ENCODE results near the gene ZNF593OS. TPM values are rescaled to one million over a fixed set of nuclear protein-coding genes. Genes with fewer than 3 reads are reported as not detected.

The ZNF593OS gene
- polyA plus RNA-seq, 1 donor from 2014 or later: not detected

GRCh38 chr1:26130695-26131094 is 40.9 kb downstream of the ZNF593OS start:
- Histone ChIP-seq H2AFZ (ENCODE audit: low read depth, low read length) (no peak overlapping the region), H3K4me3 (ENCODE audit: low read length) (no peak overlapping the region), H3K27me3 (ENCODE audit: insufficient read depth, low read depth, low read length) (no peaks in the 10 kb centered on the region), H3K36me3 (ENCODE audit: insufficient read depth, low read length) (no peaks in the 10 kb centered on the region), H3F3A (ENCODE audit: insufficient read depth, low read length, poor library complexity, severe bottlenecking) (no peaks in the 10 kb centered on the region), H3K79me2 (replicated peaks; ENCODE audit: insufficient read depth, low read length) (no peaks in the 10 kb centered on the region), H3K9ac (ENCODE audit: low read length) (no peak overlapping the region), H3K9me2 (ENCODE audit: insufficient read depth, low read length) (no peaks in the 10 kb centered on the region), H3K4me2 (ENCODE audit: low read length) (no peak overlapping the region), H3K27ac (ENCODE audit: low read length) (no peak overlapping the region), H3K9me3 (ENCODE audit: low read length) (no peaks in the 10 kb centered on the region), H4K20me1 (ENCODE audit: insufficient read depth) (no peaks in the 10 kb centered on the region)
- no peak for TF ChIP-seq SMC3 (conservative IDR thresholded peaks at IDR 0.05; ENCODE audit: poor library complexity)
- no peak for TF ChIP-seq TAF1 (IDR thresholded peaks at IDR 0.05; ENCODE audit: low read depth)
- TF ChIP-seq EZH2 (IDR thresholded peaks at IDR 0.05; ENCODE audit: borderline replicate concordance, insufficient read depth, low read length, poor library complexity, severe bottlenecking): no peak
- no peak for TF ChIP-seq RAD21 (conservative IDR thresholded peaks at IDR 0.05)
- TF ChIP-seq CTCF (IDR thresholded peaks at IDR 0.05; ENCODE audit: poor library complexity, severe bottlenecking): no peak
- TF ChIP-seq REST (IDR thresholded peaks at IDR 0.05; ENCODE audit: borderline replicate concordance): no peak
- TF ChIP-seq EP300 (conservative IDR thresholded peaks at IDR 0.05; ENCODE audit: poor library complexity, severe bottlenecking): no peak
- no peak for TF ChIP-seq POLR2AphosphoS5 (IDR thresholded peaks at IDR 0.05)
- no peak for TF ChIP-seq MXI1 (conservative IDR thresholded peaks at IDR 0.05; ENCODE audit: poor library complexity, severe bottlenecking)

DNA sequence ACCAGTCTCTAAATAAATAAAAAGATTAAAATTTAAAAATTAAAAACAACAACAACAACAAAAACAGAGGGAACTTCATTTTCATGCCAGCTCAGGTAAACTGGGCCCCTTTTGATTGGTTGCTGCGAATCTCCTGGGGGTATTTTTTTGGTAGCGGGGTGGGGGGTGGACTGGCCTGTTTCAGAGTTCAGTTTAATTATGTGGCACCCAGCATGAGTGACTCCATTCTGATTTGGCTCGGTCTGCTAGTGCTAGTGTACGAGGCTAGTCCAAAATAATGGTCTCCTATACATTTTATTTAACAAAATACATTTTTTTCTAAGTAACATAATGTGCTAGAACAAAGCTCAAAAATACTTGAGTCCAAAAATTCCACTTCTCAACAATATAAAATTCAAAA is 41.9 kb downstream of the ZNF593OS start:
- no peaks in the 10 kb centered on the region for H3K79me2 ChIP-seq (replicated peaks; ENCODE audit: insufficient read depth, low read length)
- H3F3A ChIP-seq (ENCODE audit: insufficient read depth, low read length, poor library complexity, severe bottlenecking): no peaks in the 10 kb centered on the region
- H3K9me2 ChIP-seq (ENCODE audit: insufficient read depth, low read length): no peaks in the 10 kb centered on the region
- no peaks in the 10 kb centered on the region for H3K27me3 ChIP-seq (ENCODE audit: insufficient read depth, low read depth, low read length)
- TF ChIP-seq SMC3 (conservative IDR thresholded peaks at IDR 0.05; ENCODE audit: poor library complexity): no peak
- no peak for TF ChIP-seq MXI1 (conservative IDR thresholded peaks at IDR 0.05; ENCODE audit: poor library complexity, severe bottlenecking)
- TF ChIP-seq REST (IDR thresholded peaks at IDR 0.05; ENCODE audit: borderline replicate concordance): no peak
- no peak for TF ChIP-seq EZH2 (IDR thresholded peaks at IDR 0.05; ENCODE audit: borderline replicate concordance, insufficient read depth, low read length, poor library complexity, severe bottlenecking)
- TF ChIP-seq TAF1 (IDR thresholded peaks at IDR 0.05; ENCODE audit: low read depth): no peak
- no peak for TF ChIP-seq POLR2AphosphoS5 (IDR thresholded peaks at IDR 0.05)
- no peak for TF ChIP-seq CTCF (IDR thresholded peaks at IDR 0.05; ENCODE audit: poor library complexity, severe bottlenecking)
- TF ChIP-seq RAD21 (conservative IDR thresholded peaks at IDR 0.05): no peak
- TF ChIP-seq EP300 (conservative IDR thresholded peaks at IDR 0.05; ENCODE audit: poor library complexity, severe bottlenecking): no peak
- H3K4me3 ChIP-seq (ENCODE audit: low read length): no peak overlapping the region
- no peaks in the 10 kb centered on the region for H4K20me1 ChIP-seq (ENCODE audit: insufficient read depth)
- H3K4me2 ChIP-seq (ENCODE audit: low read length): no peak overlapping the region
- no peaks in the 10 kb centered on the region for H3K36me3 ChIP-seq (ENCODE audit: insufficient read depth, low read length)
- H3K9me3 ChIP-seq (ENCODE audit: low read length): no peaks in the 10 kb centered on the region
- no peak overlapping the region for H2AFZ ChIP-seq (ENCODE audit: low read depth, low read length)
- H3K27ac ChIP-seq (ENCODE audit: low read length): no peak overlapping the region
- no peak overlapping the region for H3K9ac ChIP-seq (ENCODE audit: low read length)

Data from neural cell (in vitro differentiated cells).